OCI-LY3 (cell line): Measurements from ENCODE around the gene ZSWIM6.

Experiments used
- H2AFZ ChIP-seq: fragments of 200-600, 300-600 bp; shearing (Covaris generic); 2 replicates; pipeline ENCODE4 v1.6.0; 2014; ENCODE audit warnings: antibody characterized with exemption, low read depth, low read length
- H3K27ac ChIP-seq: fragments of 200-600, 300-600 bp; sonication (generic); 2 replicates; pipeline ENCODE4 v1.5.1; 2014; ENCODE audit warnings: mild to moderate bottlenecking, low read length, moderate library complexity, mixed read lengths
- H3K27me3 ChIP-seq: fragments of 200-600, 300-600 bp; sonication (generic); 2 replicates; pipeline ENCODE4 v1.6.1; 2014; ENCODE audit warnings: low read depth, low read length, mixed read lengths
- H3K36me3 ChIP-seq: fragments of 200-600, 300-600 bp; sonication (generic); replicated peaks from 2 replicates; pipeline ENCODE3; 2014; ENCODE audit warnings: low read depth, low read length, mixed read lengths
- H3K4me1 ChIP-seq: fragments of 300-600, 200-600 bp; sonication (generic); 2 replicates; pipeline ENCODE4 v1.6.1; 2014; ENCODE audit warnings: low read length, mixed read lengths
- H3K4me2 ChIP-seq: fragments of 200-600, 300-600 bp; sonication (generic); 2 replicates; pipeline ENCODE4 v1.6.1; 2014; ENCODE audit warnings: low read length, mixed read lengths
- H3K4me3 ChIP-seq: fragments of 300-600, 200-600 bp; sonication (generic); 2 replicates; pipeline ENCODE4 v1.5.1; 2014; ENCODE audit warnings: antibody characterized with exemption, mild to moderate bottlenecking, low read length, moderate library complexity
- H3K79me2 ChIP-seq: fragments of 300-600, 200-600 bp; shearing (Covaris generic); 2 replicates; pipeline ENCODE4 v1.6.1; 2014; ENCODE audit warnings: mild to moderate bottlenecking, low read length, mixed read lengths
- H3K9ac ChIP-seq: fragments of 300-600, 200-600 bp; shearing (Covaris generic); 2 replicates; pipeline ENCODE4 v1.6.0; 2014; ENCODE audit warnings: mild to moderate bottlenecking, low read length, moderate library complexity
- H3K9me3 ChIP-seq: fragments of 200-600, 300-600 bp; shearing (Covaris generic); 2 replicates; pipeline ENCODE4 v1.6.1; 2014; ENCODE audit warnings: low read length, mixed read lengths; ENCODE audit not compliant: insufficient read depth
- H4K20me1 ChIP-seq: fragments of 200-600, 300-600 bp; sonication (generic); 2 replicates; pipeline ENCODE4 v1.6.1; 2016; ENCODE audit warnings: low read length, mixed read lengths; ENCODE audit not compliant: insufficient read depth
- EZH2phosphoT487 ChIP-seq: fragments of 200-600 bp; shearing (Covaris generic); IDR thresholded peaks from 2 replicates; pipeline ENCODE4 v1.6.1; 2018; ENCODE audit warnings: antibody characterized with exemption, mixed run types, low read depth
- TF ChIP-seq, protein P1 (sequence below): fragments of 200-600, 300-600 bp; sonication (generic); IDR thresholded peaks from 2 replicates; pipeline ENCODE4 v1.5.1; 2014; ENCODE audit warnings: antibody characterized with exemption, low read length, low read depth

ZSWIM6 gene

DNA sequence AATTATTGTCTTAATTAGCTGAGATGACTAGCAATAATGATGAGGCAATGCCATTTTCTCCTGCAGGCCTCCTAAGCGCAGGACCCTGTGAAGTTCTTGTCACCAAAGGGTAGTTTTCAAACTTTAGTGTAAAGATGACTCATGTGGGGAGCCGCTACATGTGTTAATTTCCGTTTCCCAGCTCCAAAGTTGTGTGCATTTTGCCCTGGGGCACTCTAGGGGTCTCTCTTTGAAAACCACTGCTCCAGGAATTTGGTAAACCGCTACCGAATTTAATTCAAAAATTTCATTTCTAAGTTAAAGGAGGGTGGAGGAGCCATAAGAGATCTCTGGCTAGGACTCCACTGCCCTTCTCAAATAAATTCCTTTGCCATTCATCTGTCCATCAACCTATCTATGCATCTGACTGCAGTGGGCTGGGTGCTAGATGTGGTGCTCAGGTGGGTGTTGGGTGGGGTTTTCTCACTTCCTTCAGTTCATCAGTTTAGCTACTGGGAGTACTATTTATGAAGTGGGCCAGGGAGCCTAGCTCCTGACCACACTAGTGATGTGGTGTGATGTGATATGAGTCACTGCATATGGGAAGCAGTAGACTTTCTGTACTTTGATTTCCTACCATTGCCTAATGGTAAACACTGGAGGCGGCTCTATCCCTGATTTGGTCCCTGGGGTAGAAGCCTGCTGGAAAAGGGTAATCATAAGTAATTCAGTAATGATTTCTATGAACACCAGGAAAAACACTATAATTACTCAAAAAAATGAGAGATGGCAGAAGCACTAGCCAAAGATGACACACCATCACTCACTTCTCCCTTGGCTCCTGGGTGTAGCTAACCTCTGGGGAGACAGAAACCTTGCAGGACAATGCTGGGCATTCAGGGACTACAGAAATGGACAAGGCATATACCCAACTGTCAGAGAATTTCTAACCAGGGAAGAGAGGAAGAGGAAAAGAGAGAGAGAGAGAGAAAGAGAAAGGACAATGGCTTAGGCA lies 4.0 kb upstream of the ZSWIM6 start:
- Histone ChIP-seq H3K36me3 (no peaks in the 10 kb centered on the region), H3K9me3 (no peaks in the 10 kb centered on the region), H3K4me1 (peaks cover 40% of the 10 kb centered on the region), H2AFZ (no peak overlapping the region), H3K4me3 (no peak overlapping the region), H3K27me3 (peaks cover 12% of the 10 kb centered on the region), H3K27ac (no peak overlapping the region), H4K20me1 (no peaks in the 10 kb centered on the region), H3K4me2 (peak overlapping the region; percentile 87), H3K9ac (no peak overlapping the region), H3K79me2 (peaks cover 4% of the 10 kb centered on the region; the same call in 1 of the 2 replicates)
- TF ChIP-seq, protein P1, sequence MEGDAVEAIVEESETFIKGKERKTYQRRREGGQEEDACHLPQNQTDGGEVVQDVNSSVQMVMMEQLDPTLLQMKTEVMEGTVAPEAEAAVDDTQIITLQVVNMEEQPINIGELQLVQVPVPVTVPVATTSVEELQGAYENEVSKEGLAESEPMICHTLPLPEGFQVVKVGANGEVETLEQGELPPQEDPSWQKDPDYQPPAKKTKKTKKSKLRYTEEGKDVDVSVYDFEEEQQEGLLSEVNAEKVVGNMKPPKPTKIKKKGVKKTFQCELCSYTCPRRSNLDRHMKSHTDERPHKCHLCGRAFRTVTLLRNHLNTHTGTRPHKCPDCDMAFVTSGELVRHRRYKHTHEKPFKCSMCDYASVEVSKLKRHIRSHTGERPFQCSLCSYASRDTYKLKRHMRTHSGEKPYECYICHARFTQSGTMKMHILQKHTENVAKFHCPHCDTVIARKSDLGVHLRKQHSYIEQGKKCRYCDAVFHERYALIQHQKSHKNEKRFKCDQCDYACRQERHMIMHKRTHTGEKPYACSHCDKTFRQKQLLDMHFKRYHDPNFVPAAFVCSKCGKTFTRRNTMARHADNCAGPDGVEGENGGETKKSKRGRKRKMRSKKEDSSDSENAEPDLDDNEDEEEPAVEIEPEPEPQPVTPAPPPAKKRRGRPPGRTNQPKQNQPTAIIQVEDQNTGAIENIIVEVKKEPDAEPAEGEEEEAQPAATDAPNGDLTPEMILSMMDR: peak; percentile 16
- TF ChIP-seq EZH2phosphoT487: no peak

DNA sequence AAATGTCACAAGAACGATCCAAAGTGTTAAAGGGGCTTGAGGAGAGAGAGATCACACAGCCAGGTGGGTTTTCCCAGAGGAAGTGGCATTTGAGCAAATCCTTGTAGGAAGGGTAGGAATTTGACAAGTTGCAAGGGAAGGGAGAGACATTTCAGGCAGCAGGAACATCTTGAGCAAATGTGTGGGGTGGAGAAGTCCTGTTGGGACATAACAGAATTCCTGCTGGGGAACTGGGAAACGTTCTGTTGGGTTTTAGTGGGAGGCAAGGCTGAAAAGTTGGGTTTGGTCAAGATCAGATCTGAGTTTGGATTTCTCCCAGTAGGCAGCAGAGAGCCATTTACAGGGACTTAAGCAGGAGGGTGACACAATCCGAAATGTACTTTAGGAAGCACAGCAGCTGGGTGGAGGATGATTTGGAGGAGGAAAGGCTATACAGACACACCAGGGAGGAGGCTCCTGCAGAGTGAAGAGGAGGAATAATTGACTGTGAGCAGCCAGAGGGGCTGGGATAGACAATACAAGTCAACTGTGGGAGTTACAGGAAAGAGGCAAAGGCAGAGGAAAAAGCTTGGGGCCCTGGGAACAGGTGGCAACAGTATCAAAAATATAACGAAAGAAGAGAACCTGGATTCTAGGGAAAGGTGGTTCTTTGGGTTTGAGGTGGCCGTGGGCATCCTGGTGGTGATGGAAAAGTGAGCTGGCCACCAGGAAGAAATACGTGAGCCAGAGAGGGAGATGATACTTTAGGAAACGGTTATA lies 3.1 kb upstream of the ZSWIM6 start:
- H2AFZ ChIP-seq: no peak overlapping the region

DNA sequence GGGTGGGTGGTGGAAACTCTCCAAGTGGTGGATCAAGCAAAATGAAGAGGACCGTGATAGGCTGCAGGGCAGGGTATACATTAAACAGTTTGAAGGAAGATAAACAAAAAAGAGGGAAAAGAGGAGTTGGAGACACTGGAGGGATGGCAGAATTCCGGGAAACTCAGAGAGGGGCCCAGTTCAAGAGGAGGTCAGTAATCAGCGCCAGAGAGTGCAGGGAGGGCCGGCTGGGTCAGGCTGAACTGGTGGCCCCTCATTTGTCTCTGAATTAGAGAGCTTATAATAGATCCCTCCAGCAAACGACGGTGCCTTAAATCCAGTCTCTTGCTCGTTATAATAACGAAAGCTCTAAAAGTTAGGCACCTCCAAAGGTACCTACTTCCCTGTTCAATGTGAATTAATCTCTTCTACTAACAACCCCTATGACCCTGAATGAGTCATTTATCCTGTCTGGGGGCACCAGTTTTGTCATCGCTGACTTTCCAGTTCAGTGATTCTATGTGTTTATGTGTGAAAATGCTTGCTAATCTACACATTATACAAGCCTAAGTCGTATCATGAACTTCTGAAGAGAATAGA lies 2.4 kb upstream of the ZSWIM6 start:
- no peak overlapping the region for H2AFZ ChIP-seq
- peaks cover 32% of the 10 kb centered on the region for H3K4me1 ChIP-seq
- peak overlapping the region; percentile 98 for H3K4me3 ChIP-seq

More for the DNA sequence above, 3.1 kb upstream of the ZSWIM6 start:
- Histone ChIP-seq H3K27me3 (peaks cover 16% of the 10 kb centered on the region), H4K20me1 (peaks cover 4% of the 10 kb centered on the region; the same call in 1 of the 2 replicates), H3K36me3 (no peaks in the 10 kb centered on the region), H3K27ac (no peak overlapping the region), H3K9ac (peak overlapping the region; percentile 81; the same call in 1 of the 2 replicates), H3K79me2 (peaks cover 12% of the 10 kb centered on the region), H3K4me3 (peak overlapping the region; percentile 98), H3K4me1 (peaks cover 33% of the 10 kb centered on the region), H3K4me2 (peak overlapping the region; percentile 87), H3K9me3 (no peaks in the 10 kb centered on the region)
- TF ChIP-seq EZH2phosphoT487: no peak
- TF ChIP-seq, protein P1: no peak

More for the DNA sequence above, 2.4 kb upstream of the ZSWIM6 start:
- H3K79me2 ChIP-seq: peaks cover 19% of the 10 kb centered on the region
- no peaks in the 10 kb centered on the region for H3K9me3 ChIP-seq
- H4K20me1 ChIP-seq: peaks cover 11% of the 10 kb centered on the region
- H3K9ac ChIP-seq: peak overlapping the region; percentile 81
- peaks cover 18% of the 10 kb centered on the region for H3K27me3 ChIP-seq
- H3K27ac ChIP-seq: no peak overlapping the region
- H3K4me2 ChIP-seq: peak overlapping the region; percentile 87
- no peaks in the 10 kb centered on the region for H3K36me3 ChIP-seq
- no peak for TF ChIP-seq EZH2phosphoT487
- TF ChIP-seq, protein P1: no peak
